ENCODE data around the gene STIM2.

GRCh38 chr4:26866781-26867180 is 6.1 kb downstream of the STIM2 start:
- TF ChIP-seq, protein P1, sequence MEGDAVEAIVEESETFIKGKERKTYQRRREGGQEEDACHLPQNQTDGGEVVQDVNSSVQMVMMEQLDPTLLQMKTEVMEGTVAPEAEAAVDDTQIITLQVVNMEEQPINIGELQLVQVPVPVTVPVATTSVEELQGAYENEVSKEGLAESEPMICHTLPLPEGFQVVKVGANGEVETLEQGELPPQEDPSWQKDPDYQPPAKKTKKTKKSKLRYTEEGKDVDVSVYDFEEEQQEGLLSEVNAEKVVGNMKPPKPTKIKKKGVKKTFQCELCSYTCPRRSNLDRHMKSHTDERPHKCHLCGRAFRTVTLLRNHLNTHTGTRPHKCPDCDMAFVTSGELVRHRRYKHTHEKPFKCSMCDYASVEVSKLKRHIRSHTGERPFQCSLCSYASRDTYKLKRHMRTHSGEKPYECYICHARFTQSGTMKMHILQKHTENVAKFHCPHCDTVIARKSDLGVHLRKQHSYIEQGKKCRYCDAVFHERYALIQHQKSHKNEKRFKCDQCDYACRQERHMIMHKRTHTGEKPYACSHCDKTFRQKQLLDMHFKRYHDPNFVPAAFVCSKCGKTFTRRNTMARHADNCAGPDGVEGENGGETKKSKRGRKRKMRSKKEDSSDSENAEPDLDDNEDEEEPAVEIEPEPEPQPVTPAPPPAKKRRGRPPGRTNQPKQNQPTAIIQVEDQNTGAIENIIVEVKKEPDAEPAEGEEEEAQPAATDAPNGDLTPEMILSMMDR (optimal IDR thresholded peaks at IDR 0.05 in 1 of 3, IDR thresholded peaks at IDR 0.05 in 1 of 3, conservative IDR thresholded peaks at IDR 0.05 in 1 of 3; ENCODE audit: extremely low read depth in 1 of 3, insufficient read depth in 2 of 3, low read length in 3 of 3): no peak
- TF ChIP-seq EZH2 (IDR thresholded peaks at IDR 0.05; ENCODE audit: low read length): no peak

Measured in keratinocyte (primary cell).